Peyer's patch (tissue), 4 donors: ENCODE measurements around the gene TIPIN. TPM values are rescaled to one million over a fixed set of nuclear protein-coding genes. Genes with fewer than 3 reads are reported as not detected.

Experiments
- DNase-seq, 3 donors: peaks; one replicate each; pipeline ENCODE4 v3.0.0-alpha.2; 2017 to 2019
- H3K27ac ChIP-seq, 4 donors: fragments of 200-600 bp; sonication (generic); one replicate each; pipeline ENCODE4 v1.5.1; 2016 to 2019
- H3K27me3 ChIP-seq, 2 donors: fragments of 200-600 bp; sonication (generic); one replicate each; pipeline ENCODE4 v1.5.1; 2019
- H3K36me3 ChIP-seq, 3 donors: fragments of 200-600 bp; sonication (generic); one replicate each; pipeline ENCODE4 v1.5.1; 2016 to 2019
- H3K4me1 ChIP-seq, 4 donors: fragments of 200-600 bp; sonication (generic); one replicate each; pipeline ENCODE4 v1.5.1; 2016 to 2019
- H3K4me3 ChIP-seq, 4 donors: fragments of 200-600 bp; sonication (generic); 1 replicate in 3 of 4; 2 replicates in 1 of 4; pipeline ENCODE4 v1.5.1; 2016 to 2019; ENCODE audit warnings: mild to moderate bottlenecking in 1 of 4
- H3K9me3 ChIP-seq, 4 donors: fragments of 200-600 bp; sonication (generic); one replicate each; pipeline ENCODE4 v1.5.1; 2016 to 2019; ENCODE audit warnings: mild to moderate bottlenecking in 1 of 4
- POLR2A ChIP-seq, 2 donors: fragments of 450-650 bp; IDR thresholded peaks; one replicate each; pipeline ENCODE4 v1.5.1; 2017; ENCODE audit warnings: antibody characterized with exemption in 2 of 2, mild to moderate bottlenecking in 2 of 2, moderate library complexity in 2 of 2
- small RNA-seq, 2 donors: library from RNA; depleted of rRNA; stranded (forward); fragments of <200 nt; gene quantifications; one replicate each; pipeline ENCODE3, GENCODE V24; 2016
- total RNA-seq, 4 donors: library from RNA; depleted of rRNA; stranded (reverse); fragments of >200 nt; gene quantifications; one replicate each; pipeline ENCODE4 v1.1.0, GENCODE V29; 2016
- TF ChIP-seq, protein P1 (sequence below), 6 experiments: fragments of 450-650 bp in 4 of 6; fragments of 200-600 bp in 2 of 6; sonication (generic) in 1 of 6; IDR thresholded peaks; one replicate each; pipeline ENCODE4 v1.5.1; 2017 to 2019; ENCODE audit warnings: antibody characterized with exemption in 6 of 6, mild to moderate bottlenecking in 3 of 6, moderate library complexity in 1 of 6

TIPIN gene
- total RNA-seq, 4 donors from 2014 or later: 2.6 to 10.6 (median 6.8) TPM

DNA sequence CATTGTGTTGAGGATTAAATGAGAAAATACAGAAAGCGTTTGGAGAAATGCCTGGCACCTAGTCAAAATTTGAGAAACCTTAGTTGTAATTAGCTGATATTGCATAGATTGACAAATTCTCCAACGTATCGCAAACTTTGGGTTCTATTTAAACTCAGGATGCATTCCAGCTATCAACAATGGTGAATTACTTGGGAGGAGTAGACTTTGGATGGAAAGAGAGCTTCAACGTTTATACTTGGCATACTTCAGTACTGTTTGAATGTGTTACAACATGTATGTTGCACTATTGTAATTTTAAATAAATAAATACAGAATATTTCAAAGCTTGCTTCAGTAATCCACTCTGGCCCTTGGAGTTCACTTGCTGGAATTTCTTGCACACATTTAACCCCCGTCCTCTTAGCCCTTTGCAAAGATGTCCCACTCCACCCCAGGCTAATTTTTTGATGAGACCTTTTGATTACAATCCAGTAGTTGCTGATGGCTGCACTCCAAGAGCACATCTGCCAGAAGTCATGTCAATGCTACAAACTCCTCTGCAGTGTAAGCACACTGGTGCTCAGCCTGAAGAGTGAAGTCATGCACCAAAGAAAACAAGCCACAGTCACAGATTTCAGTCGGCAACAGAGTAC lies 67.8 kb downstream of the TIPIN start:
- TF ChIP-seq POLR2A (IDR thresholded peaks at IDR 0.05): no peak
- TF ChIP-seq, protein P1, sequence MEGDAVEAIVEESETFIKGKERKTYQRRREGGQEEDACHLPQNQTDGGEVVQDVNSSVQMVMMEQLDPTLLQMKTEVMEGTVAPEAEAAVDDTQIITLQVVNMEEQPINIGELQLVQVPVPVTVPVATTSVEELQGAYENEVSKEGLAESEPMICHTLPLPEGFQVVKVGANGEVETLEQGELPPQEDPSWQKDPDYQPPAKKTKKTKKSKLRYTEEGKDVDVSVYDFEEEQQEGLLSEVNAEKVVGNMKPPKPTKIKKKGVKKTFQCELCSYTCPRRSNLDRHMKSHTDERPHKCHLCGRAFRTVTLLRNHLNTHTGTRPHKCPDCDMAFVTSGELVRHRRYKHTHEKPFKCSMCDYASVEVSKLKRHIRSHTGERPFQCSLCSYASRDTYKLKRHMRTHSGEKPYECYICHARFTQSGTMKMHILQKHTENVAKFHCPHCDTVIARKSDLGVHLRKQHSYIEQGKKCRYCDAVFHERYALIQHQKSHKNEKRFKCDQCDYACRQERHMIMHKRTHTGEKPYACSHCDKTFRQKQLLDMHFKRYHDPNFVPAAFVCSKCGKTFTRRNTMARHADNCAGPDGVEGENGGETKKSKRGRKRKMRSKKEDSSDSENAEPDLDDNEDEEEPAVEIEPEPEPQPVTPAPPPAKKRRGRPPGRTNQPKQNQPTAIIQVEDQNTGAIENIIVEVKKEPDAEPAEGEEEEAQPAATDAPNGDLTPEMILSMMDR (IDR thresholded peaks at IDR 0.05): no peak
- Histone ChIP-seq H3K36me3 (no peaks in the 10 kb centered on the region), H3K9me3 (no peaks in the 10 kb centered on the region), H3K4me3 (no peak overlapping the region), H3K27ac (no peak overlapping the region), H3K27me3 (no peaks in the 10 kb centered on the region), H3K4me1 (peaks cover 0 to 7% (median 3%) of the 10 kb centered on the region in 4 donors)
- DNase-seq: no peak

DNA sequence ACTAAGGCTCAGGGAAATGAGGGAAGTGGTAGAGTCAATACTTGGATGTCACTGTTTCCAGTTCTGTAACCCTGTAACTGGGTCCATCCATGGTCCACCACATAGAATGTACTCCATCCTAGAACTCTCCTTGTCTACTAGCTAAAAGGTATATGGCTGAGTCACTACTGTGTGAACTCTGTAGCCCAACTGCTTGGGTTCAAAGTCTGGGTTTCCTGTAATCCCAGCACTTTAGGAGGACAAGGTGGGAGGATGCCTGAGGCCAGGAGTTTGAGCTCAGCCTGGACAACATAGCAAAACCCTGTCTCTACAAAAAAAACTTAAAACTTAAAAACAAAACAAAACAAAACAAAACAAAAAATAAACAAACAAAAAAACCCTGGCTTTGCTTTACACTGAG lies 68.4 kb downstream of the TIPIN start:
- TF ChIP-seq, protein P1 (IDR thresholded peaks at IDR 0.05): no peak
- no peak for TF ChIP-seq POLR2A (IDR thresholded peaks at IDR 0.05)
- no peak overlapping the region for H3K27ac ChIP-seq
- H3K36me3 ChIP-seq: no peaks in the 10 kb centered on the region
- DNase-seq: peak in 1 of 3 donors; percentile 54
- H3K4me1 ChIP-seq: peaks cover 0 to 7% (median 3%) of the 10 kb centered on the region in 4 donors
- no peaks in the 10 kb centered on the region for H3K27me3 ChIP-seq
- no peaks in the 10 kb centered on the region for H3K9me3 ChIP-seq
- H3K4me3 ChIP-seq: no peak overlapping the region

DNA sequence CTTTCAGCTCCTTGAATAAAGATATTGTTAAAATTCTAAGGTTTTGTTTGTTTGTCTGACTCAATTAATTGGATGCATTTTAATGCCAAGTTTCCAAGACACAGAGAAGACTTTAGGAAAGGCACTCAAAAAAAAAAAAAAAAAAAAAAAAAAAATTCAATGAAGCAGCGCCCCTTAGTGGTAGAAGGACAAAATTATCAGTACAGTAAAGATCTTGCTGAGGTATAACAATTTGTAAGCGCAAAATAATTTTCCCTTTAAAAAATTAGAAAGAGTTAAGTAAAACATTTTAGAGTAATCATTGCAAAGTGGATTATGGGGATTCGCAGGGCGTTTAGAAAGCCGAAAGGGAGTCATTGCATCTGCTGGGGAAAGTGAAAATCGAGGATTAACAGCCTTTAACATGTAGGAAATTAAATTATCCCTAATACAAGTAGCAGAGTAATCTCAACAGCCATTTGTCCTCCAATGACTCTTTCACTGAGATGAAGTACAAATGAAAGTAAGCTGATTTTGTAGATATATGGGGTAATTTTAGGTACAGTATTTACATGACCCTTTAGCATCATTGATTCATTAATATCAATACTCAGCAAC lies 68.9 kb downstream of the TIPIN start:
- Histone ChIP-seq H3K4me3 (no peak overlapping the region), H3K27ac (no peak overlapping the region), H3K4me1 (peaks cover 0 to 4% (median 1%) of the 10 kb centered on the region in 4 donors), H3K27me3 (no peaks in the 10 kb centered on the region), H3K9me3 (no peaks in the 10 kb centered on the region), H3K36me3 (no peaks in the 10 kb centered on the region)
- DNase-seq: no peak
- TF ChIP-seq, protein P1 (IDR thresholded peaks at IDR 0.05): peak in 5 of 6 experiments; percentile 33 to 61 (median 42)
- no peak for TF ChIP-seq POLR2A (IDR thresholded peaks at IDR 0.05)

Small RNAs within 50 kb of the gene (small RNA-seq; reads per million reads assigned to genes)
- gene RF00019 (0 reads per million in 2 donors), gene SCARNA14 (2.8 to 10.3 reads per million in 2 donors)

Other genes with a start within 250 kb of the TIPIN start
- not detected for gene MEGF11, start 102.9 kb downstream of the TIPIN start, total RNA-seq
- 10 to 100 TPM; 10.9 to 44.6 (median 30.0) TPM for gene DIS3L, start 63.1 kb downstream of the TIPIN start, total RNA-seq
- 10 to 100 TPM; 12.7 to 47.9 (median 27.7) TPM for gene MAP2K1, start 30.2 kb upstream of the TIPIN start, total RNA-seq
- 10 to 100 TPM; 12.2 to 26.4 (median 20.4) TPM for gene SNAPC5, start 141.1 kb upstream of the TIPIN start, total RNA-seq
- gene RPL4, start 148.2 kb upstream of the TIPIN start, total RNA-seq: 1,000 to 10,000 TPM in 2 of 4 donors, 100 to 1,000 TPM in 2; 638 to 1,911 (median 945) TPM
- gene ZWILCH, start 148.6 kb upstream of the TIPIN start, total RNA-seq: 10 to 100 TPM in 1 of 4 donors, 1 to 10 TPM in 3; 3.6 to 11.2 (median 6.7) TPM
- not detected for gene LCTL, start 209.3 kb upstream of the TIPIN start, total RNA-seq